SK-N-SH (cell line): ENCODE measurements around the gene USP22. TPM values are rescaled to one million over a fixed set of nuclear protein-coding genes. Genes with fewer than 3 reads are reported as not detected.

Experiments
- CTCF ChIA-PET: fragments of 300-600, 350-600 bp; formaldehyde crosslinking; extraction: SDS; loops from one replicate; lab custom pipeline; 2021; lab: Yijun Ruan, JAX
- POLR2A ChIA-PET: fragments of 350-600 bp; sonication (Branson Sonifier 250); formaldehyde crosslinking; extraction: SDS; loops from one replicate; lab custom pipeline; 2020; ENCODE audit warnings: antibody characterized with exemption, inconsistent platforms; lab: Yijun Ruan, JAX
- DNase-seq: peaks from one replicate; pipeline ENCODE4 v3.0.0; 2012
- H2AFZ ChIP-seq: fragments of 200-600 bp; sonication (generic); 2 replicates; pipeline ENCODE4 v1.8.1; 2016; ENCODE audit warnings: antibody characterized with exemption, mild to moderate bottlenecking, low read depth
- H3F3A ChIP-seq: fragments of 200-600 bp; sonication (generic); replicated peaks from 2 replicates; pipeline ENCODE3; 2016; ENCODE audit warnings: antibody characterized with exemption, mild to moderate bottlenecking; ENCODE audit not compliant: insufficient read depth
- H3K27ac ChIP-seq, 2 experiments: fragments of 200-500 bp in 1 of 2; fragments of 200-600 bp in 1 of 2; sonication (Bioruptor generic) in 1 of 2; sonication (generic), shearing (Covaris generic) in 1 of 2; 2 replicates each; pipeline versions ENCODE4 v1.5.1 to v1.6.1; 2014 to 2016; ENCODE audit warnings: low read depth in 2 of 2, inconsistent platforms in 1 of 2, low read length in 1 of 2, mild to moderate bottlenecking in 1 of 2, mixed read lengths in 1 of 2
- H3K27me3 ChIP-seq: fragments of 200-600 bp; sonication (generic), shearing (Covaris generic); 2 replicates; pipeline ENCODE4 v1.6.1; 2016; ENCODE audit warnings: mixed run types; ENCODE audit not compliant: insufficient read depth
- H3K36me3 ChIP-seq, 2 experiments: fragments of 200-500 bp in 1 of 2; fragments of 200-600 bp in 1 of 2; sonication (Bioruptor generic) in 1 of 2; sonication (generic) in 1 of 2; replicated peaks in 1 of 2; 2 replicates each; pipeline versions ENCODE3 to v1.5.1; 2014 to 2016; ENCODE audit warnings: low read length in 1 of 2, mild to moderate bottlenecking in 1 of 2; ENCODE audit not compliant: insufficient read depth in 2 of 2, control insufficient read depth in 1 of 2
- H3K4me1 ChIP-seq, 2 experiments: fragments of 200-500 bp in 1 of 2; fragments of 200-600 bp in 1 of 2; sonication (Bioruptor generic) in 1 of 2; sonication (generic), shearing (Covaris generic) in 1 of 2; 2 replicates each; pipeline versions ENCODE4 v1.5.1 to v1.6.1; 2014 to 2016; ENCODE audit warnings: low read depth in 1 of 2, low read length in 1 of 2, mixed run types in 1 of 2; ENCODE audit not compliant: insufficient read depth in 2 of 2, control insufficient read depth in 1 of 2
- H3K4me2 ChIP-seq: fragments of 200-600 bp; sonication (generic), shearing (Covaris generic); 2 replicates; pipeline ENCODE4 v1.6.1; 2017; ENCODE audit warnings: mixed run types
- H3K4me3 ChIP-seq, 2 experiments: fragments of 200-500 bp in 1 of 2; fragments of 200-600 bp in 1 of 2; sonication (Bioruptor generic) in 1 of 2; sonication (generic), shearing (Covaris generic) in 1 of 2; 2 replicates each; pipeline versions ENCODE4 v1.5.1 to v1.8.1; 2014 to 2016; ENCODE audit warnings: low read depth in 2 of 2, inconsistent platforms in 1 of 2, low read length in 1 of 2, mild to moderate bottlenecking in 1 of 2, mixed read lengths in 1 of 2, moderate library complexity in 1 of 2
- H3K79me2 ChIP-seq: fragments of 200-600 bp; sonication (generic); 2 replicates; pipeline ENCODE4 v1.8.1; 2017; ENCODE audit warnings: mild to moderate bottlenecking; ENCODE audit not compliant: insufficient read depth
- H3K9ac ChIP-seq: fragments of 200-600 bp; sonication (generic); 2 replicates; pipeline ENCODE4 v1.6.1; 2017; ENCODE audit warnings: mixed run types
- H3K9me2 ChIP-seq: fragments of 200-600 bp; sonication (generic); 2 replicates; pipeline ENCODE4 v1.6.1; 2017; ENCODE audit warnings: mixed run types
- H3K9me3 ChIP-seq: fragments of 200-600 bp; sonication (generic); 2 replicates; pipeline ENCODE4 v1.6.1; 2017; ENCODE audit warnings: mixed run types, mild to moderate bottlenecking, moderate library complexity
- H4K20me1 ChIP-seq: fragments of 200-600 bp; sonication (generic); 2 replicates; pipeline ENCODE4 v1.6.1; 2017; ENCODE audit warnings: mild to moderate bottlenecking, mixed run types; ENCODE audit not compliant: insufficient read depth
- CHD2 ChIP-seq: fragments of 150-350 bp; IDR thresholded peaks from 2 replicates; pipeline ENCODE4 v1.6.1; 2018; ENCODE audit warnings: low read length; ENCODE audit not compliant: partially characterized antibody
- ELF1 ChIP-seq: IDR thresholded peaks from 2 replicates; pipeline ENCODE4 v1.4.0; 2012
- JUND ChIP-seq: IDR thresholded peaks from 2 replicates; pipeline ENCODE4 v1.4.0; 2012
- MEF2A ChIP-seq: IDR thresholded peaks from 2 replicates; pipeline ENCODE4 v1.4.0; 2012; ENCODE audit warnings: low read depth, borderline replicate concordance
- NRF1 ChIP-seq: IDR thresholded peaks from 2 replicates; pipeline ENCODE4 v1.6.1; 2012; ENCODE audit warnings: low read depth, mild to moderate bottlenecking, low read length
- RCOR1 ChIP-seq: fragments of 150-350 bp; IDR thresholded peaks from 2 replicates; pipeline ENCODE4 v1.6.1; 2017; ENCODE audit warnings: antibody characterized with exemption, low read length
- RFX5 ChIP-seq: IDR thresholded peaks from 2 replicates; pipeline ENCODE4 v1.6.1; 2012; ENCODE audit warnings: mild to moderate bottlenecking, improper control_type of control experiment, low read length
- RXRA ChIP-seq: IDR thresholded peaks from 2 replicates; pipeline ENCODE4 v1.4.0; 2012; ENCODE audit warnings: low read depth, mild to moderate bottlenecking, borderline replicate concordance
- SIN3A ChIP-seq: IDR thresholded peaks from 2 replicates; pipeline ENCODE4 v1.6.1; 2012; ENCODE audit warnings: low read depth, mild to moderate bottlenecking, low read length, moderate library complexity, borderline replicate concordance
- TCF12 ChIP-seq: IDR thresholded peaks from 2 replicates; pipeline ENCODE4 v1.4.0; 2012
- TEAD4 ChIP-seq: IDR thresholded peaks from 2 replicates; pipeline ENCODE4 v1.4.0; 2012; ENCODE audit warnings: mild to moderate bottlenecking, borderline replicate concordance; ENCODE audit not compliant: insufficient read depth
- YY1 ChIP-seq: IDR thresholded peaks from 2 replicates; pipeline ENCODE4 v1.4.0; 2012; ENCODE audit warnings: low read depth, mild to moderate bottlenecking
- WGBS: methylation state at CpG from one replicate; pipeline ENCODE4 v1.1.6; 2017; ENCODE audit warnings: low lambda C conversion rate; 5-methylcytosine and 5-hydroxymethylcytosine counted together
- polyA plus RNA-seq, 3 experiments: library from polyadenylated mRNA; depleted of rRNA; stranded (reverse); fragments of >200 nt; gene quantifications; 2 replicates each; pipeline ENCODE4 v1.2.3, GENCODE V29; 2012
- TF ChIP-seq, protein P1 (sequence below): IDR thresholded peaks from 2 replicates; pipeline ENCODE4; 2012
- TF ChIP-seq, protein P2 (sequence below): IDR thresholded peaks from 2 replicates; pipeline ENCODE4 v1.4.0; 2012; ENCODE audit warnings: low read depth, borderline replicate concordance
- TF ChIP-seq, protein P3 (sequence below): IDR thresholded peaks from 2 replicates; pipeline ENCODE4 v1.4.0; 2012; ENCODE audit warnings: low read depth, borderline replicate concordance
- TF ChIP-seq, protein P4 (sequence below): fragments of 150-350 bp; IDR thresholded peaks from 2 replicates; pipeline ENCODE4 v1.6.1; 2017; ENCODE audit warnings: antibody characterized with exemption, low read length, low read depth, borderline replicate concordance
- TF ChIP-seq, protein P5 (sequence below): fragments of 200-600 bp; sonication (generic); IDR thresholded peaks from 2 replicates; pipeline ENCODE4 v1.6.1; 2017; ENCODE audit warnings: antibody characterized with exemption, mild to moderate bottlenecking, moderate library complexity

The USP22 gene
- polyA plus RNA-seq, 1 of the 3 experiments (the other 2 are of a cell fraction), result 142 TPM

DNA sequence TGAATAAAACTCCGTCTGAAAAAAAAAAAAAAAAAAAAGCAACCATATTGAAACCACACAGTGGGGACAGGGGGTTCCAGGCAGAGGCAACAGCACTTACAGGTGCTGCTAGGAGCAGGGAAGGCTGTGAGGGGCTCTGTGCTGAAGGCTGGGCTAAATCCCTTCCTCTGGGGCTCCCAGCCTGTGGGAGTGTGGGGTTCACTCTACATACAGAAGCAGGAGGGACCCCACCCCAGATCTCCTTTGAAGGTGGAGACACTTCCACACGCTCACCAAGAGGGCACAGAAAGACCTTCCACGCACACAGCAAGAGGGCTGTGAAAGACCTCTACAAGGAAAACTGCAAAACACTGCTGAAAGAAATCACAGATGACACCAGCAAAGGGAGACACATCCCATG lies 53.9 kb downstream of the USP22 start:
- no peaks in the 10 kb centered on the region for H3K27me3 ChIP-seq
- no peaks in the 10 kb centered on the region for H3K79me2 ChIP-seq
- H3F3A ChIP-seq, result peaks cover 5% of the 10 kb centered on the region
- no peaks in the 10 kb centered on the region for H4K20me1 ChIP-seq
- peaks cover 3 to 13% of the 10 kb centered on the region in 2 experiments; a peak in 1 of 4 replicates for H3K4me1 ChIP-seq
- peaks cover 2 to 8% of the 10 kb centered on the region in 2 experiments for H3K36me3 ChIP-seq
- DNase-seq, result no peak
- ChIA-PET POLR2A (no interaction called here), CTCF (no interaction called here)
- H3K4me3 ChIP-seq, result no peak overlapping the region
- WGBS, result 92% methylated on average over 3 of the region's 3 CpGs
- no peak overlapping the region for H2AFZ ChIP-seq
- no peaks in the 10 kb centered on the region for H3K9me2 ChIP-seq
- H3K4me2 ChIP-seq, result no peak overlapping the region
- TF ChIP-seq RFX5, result no peak
- no peak for TF ChIP-seq NRF1
- TF ChIP-seq, protein P1, sequence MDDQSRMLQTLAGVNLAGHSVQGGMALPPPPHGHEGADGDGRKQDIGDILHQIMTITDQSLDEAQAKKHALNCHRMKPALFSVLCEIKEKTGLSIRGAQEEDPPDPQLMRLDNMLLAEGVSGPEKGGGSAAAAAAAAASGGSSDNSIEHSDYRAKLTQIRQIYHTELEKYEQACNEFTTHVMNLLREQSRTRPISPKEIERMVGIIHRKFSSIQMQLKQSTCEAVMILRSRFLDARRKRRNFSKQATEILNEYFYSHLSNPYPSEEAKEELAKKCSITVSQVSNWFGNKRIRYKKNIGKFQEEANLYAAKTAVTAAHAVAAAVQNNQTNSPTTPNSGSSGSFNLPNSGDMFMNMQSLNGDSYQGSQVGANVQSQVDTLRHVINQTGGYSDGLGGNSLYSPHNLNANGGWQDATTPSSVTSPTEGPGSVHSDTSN, result no peak
- TF ChIP-seq, protein P2, sequence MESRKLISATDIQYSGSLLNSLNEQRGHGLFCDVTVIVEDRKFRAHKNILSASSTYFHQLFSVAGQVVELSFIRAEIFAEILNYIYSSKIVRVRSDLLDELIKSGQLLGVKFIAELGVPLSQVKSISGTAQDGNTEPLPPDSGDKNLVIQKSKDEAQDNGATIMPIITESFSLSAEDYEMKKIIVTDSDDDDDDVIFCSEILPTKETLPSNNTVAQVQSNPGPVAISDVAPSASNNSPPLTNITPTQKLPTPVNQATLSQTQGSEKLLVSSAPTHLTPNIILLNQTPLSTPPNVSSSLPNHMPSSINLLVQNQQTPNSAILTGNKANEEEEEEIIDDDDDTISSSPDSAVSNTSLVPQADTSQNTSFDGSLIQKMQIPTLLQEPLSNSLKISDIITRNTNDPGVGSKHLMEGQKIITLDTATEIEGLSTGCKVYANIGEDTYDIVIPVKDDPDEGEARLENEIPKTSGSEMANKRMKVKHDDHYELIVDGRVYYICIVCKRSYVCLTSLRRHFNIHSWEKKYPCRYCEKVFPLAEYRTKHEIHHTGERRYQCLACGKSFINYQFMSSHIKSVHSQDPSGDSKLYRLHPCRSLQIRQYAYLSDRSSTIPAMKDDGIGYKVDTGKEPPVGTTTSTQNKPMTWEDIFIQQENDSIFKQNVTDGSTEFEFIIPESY, result no peak
- TF ChIP-seq MEF2A, result no peak
- no peak for TF ChIP-seq SIN3A
- TF ChIP-seq RXRA, result no peak
- TF ChIP-seq, protein P3, sequence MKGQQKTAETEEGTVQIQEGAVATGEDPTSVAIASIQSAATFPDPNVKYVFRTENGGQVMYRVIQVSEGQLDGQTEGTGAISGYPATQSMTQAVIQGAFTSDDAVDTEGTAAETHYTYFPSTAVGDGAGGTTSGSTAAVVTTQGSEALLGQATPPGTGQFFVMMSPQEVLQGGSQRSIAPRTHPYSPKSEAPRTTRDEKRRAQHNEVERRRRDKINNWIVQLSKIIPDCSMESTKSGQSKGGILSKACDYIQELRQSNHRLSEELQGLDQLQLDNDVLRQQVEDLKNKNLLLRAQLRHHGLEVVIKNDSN, result no peak
- TF ChIP-seq ELF1, result no peak
- no peak for TF ChIP-seq RCOR1
- TF ChIP-seq, protein P4, sequence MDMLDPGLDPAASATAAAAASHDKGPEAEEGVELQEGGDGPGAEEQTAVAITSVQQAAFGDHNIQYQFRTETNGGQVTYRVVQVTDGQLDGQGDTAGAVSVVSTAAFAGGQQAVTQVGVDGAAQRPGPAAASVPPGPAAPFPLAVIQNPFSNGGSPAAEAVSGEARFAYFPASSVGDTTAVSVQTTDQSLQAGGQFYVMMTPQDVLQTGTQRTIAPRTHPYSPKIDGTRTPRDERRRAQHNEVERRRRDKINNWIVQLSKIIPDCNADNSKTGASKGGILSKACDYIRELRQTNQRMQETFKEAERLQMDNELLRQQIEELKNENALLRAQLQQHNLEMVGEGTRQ, result no peak
- no peaks in the 10 kb centered on the region for H3K9me3 ChIP-seq
- no peak overlapping the region for H3K9ac ChIP-seq
- no peak overlapping the region for H3K27ac ChIP-seq

DNA sequence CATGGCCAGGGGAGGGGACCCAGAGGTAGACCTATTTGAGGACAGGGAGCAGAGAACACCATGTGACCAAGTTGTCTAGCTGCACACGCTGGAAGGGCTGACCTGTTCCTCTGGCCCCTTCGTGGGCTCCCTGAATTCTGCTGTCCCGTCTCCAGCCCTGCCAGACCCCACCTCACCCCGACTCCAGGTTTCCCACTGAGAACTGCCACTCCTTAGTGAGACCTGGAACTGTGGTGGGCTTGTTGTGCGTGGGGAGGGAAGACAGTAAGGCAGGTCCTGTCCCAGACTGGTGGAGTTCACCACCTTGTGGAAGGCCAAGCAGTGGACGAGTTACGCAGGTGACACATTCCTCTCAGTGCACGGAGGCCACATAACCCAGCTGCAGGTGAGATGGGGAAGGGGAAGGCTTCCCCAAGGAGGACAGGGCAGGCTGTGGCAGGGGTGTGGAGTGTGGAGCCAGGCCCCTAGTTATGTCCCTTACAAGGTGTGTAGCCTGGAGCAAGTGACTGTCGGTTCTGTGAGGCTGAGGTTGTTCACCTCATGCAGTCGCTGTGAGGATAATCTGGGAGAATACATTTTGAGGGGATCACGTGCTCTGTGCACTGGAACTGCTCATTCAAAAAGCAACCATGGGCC lies 54.7 kb downstream of the USP22 start:
- no peaks in the 10 kb centered on the region for H3K79me2 ChIP-seq
- no peak overlapping the region for H3K9ac ChIP-seq
- TF ChIP-seq MEF2A, result no peak
- no peak for TF ChIP-seq TCF12
- TF ChIP-seq ELF1, result no peak
- TF ChIP-seq, protein P5, sequence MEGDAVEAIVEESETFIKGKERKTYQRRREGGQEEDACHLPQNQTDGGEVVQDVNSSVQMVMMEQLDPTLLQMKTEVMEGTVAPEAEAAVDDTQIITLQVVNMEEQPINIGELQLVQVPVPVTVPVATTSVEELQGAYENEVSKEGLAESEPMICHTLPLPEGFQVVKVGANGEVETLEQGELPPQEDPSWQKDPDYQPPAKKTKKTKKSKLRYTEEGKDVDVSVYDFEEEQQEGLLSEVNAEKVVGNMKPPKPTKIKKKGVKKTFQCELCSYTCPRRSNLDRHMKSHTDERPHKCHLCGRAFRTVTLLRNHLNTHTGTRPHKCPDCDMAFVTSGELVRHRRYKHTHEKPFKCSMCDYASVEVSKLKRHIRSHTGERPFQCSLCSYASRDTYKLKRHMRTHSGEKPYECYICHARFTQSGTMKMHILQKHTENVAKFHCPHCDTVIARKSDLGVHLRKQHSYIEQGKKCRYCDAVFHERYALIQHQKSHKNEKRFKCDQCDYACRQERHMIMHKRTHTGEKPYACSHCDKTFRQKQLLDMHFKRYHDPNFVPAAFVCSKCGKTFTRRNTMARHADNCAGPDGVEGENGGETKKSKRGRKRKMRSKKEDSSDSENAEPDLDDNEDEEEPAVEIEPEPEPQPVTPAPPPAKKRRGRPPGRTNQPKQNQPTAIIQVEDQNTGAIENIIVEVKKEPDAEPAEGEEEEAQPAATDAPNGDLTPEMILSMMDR, result no peak
- no peak for TF ChIP-seq RXRA
- TF ChIP-seq, protein P1, result no peak
- no peak for TF ChIP-seq CHD2
- TF ChIP-seq YY1, result no peak
- TF ChIP-seq RCOR1, result no peak
- TF ChIP-seq JUND, result no peak
- no peak for TF ChIP-seq TEAD4
- no peaks in the 10 kb centered on the region for H4K20me1 ChIP-seq
- H3K27ac ChIP-seq, result no peak overlapping the region
- H3K36me3 ChIP-seq, result peaks cover 6 to 8% of the 10 kb centered on the region in 2 experiments
- POLR2A ChIA-PET, result no interaction called here
- no peaks in the 10 kb centered on the region for H3K9me3 ChIP-seq
- no peaks in the 10 kb centered on the region for H3K9me2 ChIP-seq
- no peak overlapping the region for H3K4me3 ChIP-seq
- no peak for DNase-seq
- 84% methylated on average over 8 of the region's 11 CpGs for WGBS
- peaks cover 2% of the 10 kb centered on the region for H3F3A ChIP-seq
- CTCF ChIA-PET, result no interaction called here
- H3K4me1 ChIP-seq, result peaks cover 2 to 9% of the 10 kb centered on the region in 2 experiments; a peak in 1 of 4 replicates
- no peak overlapping the region for H2AFZ ChIP-seq
- no peak overlapping the region for H3K4me2 ChIP-seq
- H3K27me3 ChIP-seq, result no peaks in the 10 kb centered on the region
